Right lobe of liver (tissue), 4 donors: ENCODE measurements around the gene NCEH1.

ENCODE experiments used
- CTCF ChIP-seq, 4 donors: fragments of 200-600 bp in 3 of 4; fragments of 450-650 bp in 1 of 4; IDR thresholded peaks; one replicate each; pipeline versions ENCODE4 v1.5.1 to v1.8.0; 2016 to 2022; ENCODE audit warnings: antibody characterized with exemption in 4 of 4, mild to moderate bottlenecking in 2 of 4
- POLR2A ChIP-seq: fragments of 450-650 bp; IDR thresholded peaks from one replicate; pipeline ENCODE4 v1.6.1; 2017; ENCODE audit warnings: antibody characterized with exemption, mild to moderate bottlenecking
- donor health status: DM: no; HTN: no; CAD: no.
- donor health status: DM: no; HTN: no; CAD: no.
- donor health status: DM: no; HTN: yes; CAD: no.

GRCh38 chr3:172676196-172676922 is 34.5 kb downstream of the NCEH1 start:
- TF ChIP-seq CTCF (IDR thresholded peaks at IDR 0.05) (no peak), POLR2A (no peak)
